ENCODE data around the gene BUB3. TPM values are rescaled to one million over a fixed set of nuclear protein-coding genes. Genes with fewer than 3 reads are reported as not detected.
"Not testable (repeated sequence)": the region's sequence is repeated elsewhere in the genome, so short reads cannot be mapped to it uniquely, and the experiment has no call there.

The BUB3 gene
- total and polyA plus RNA-seq, 3 donors from 2014 or later = 78.7 to 148 (median 96.0) TPM

DNA sequence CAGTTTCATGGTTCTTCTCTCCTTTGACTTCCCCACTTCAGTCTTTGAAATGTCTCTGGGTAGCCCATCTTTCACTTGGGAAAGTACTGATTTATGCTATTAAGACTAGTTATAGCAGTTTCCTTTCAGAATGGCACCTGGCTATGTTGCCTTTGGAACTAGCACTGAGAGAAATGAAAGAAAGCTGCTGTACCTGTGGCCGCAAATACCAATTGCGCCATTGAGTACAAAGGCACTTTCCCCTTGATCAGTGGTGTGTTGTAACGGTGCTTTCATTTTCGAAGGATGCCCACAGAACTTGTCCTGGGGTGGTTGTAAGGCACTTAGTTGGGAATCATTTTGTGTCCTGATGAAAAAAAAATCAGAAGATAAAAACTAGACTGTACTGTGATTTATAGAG, 16.8 kb downstream of the BUB3 start:
- Histone ChIP-seq H3K36me3 (ENCODE audit: low read depth, missing control alignments) (no peaks in the 10 kb centered on the region), H3K4me3 (no peak overlapping the region), H3K9me3 (no peaks in the 10 kb centered on the region), H3K27ac (no peak overlapping the region), H3K4me1 (no peaks in the 10 kb centered on the region), H3K27me3 (no peaks in the 10 kb centered on the region)
- TF ChIP-seq POLR2A (IDR thresholded peaks at IDR 0.05) = no peak
- TF ChIP-seq, protein P1, sequence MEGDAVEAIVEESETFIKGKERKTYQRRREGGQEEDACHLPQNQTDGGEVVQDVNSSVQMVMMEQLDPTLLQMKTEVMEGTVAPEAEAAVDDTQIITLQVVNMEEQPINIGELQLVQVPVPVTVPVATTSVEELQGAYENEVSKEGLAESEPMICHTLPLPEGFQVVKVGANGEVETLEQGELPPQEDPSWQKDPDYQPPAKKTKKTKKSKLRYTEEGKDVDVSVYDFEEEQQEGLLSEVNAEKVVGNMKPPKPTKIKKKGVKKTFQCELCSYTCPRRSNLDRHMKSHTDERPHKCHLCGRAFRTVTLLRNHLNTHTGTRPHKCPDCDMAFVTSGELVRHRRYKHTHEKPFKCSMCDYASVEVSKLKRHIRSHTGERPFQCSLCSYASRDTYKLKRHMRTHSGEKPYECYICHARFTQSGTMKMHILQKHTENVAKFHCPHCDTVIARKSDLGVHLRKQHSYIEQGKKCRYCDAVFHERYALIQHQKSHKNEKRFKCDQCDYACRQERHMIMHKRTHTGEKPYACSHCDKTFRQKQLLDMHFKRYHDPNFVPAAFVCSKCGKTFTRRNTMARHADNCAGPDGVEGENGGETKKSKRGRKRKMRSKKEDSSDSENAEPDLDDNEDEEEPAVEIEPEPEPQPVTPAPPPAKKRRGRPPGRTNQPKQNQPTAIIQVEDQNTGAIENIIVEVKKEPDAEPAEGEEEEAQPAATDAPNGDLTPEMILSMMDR (IDR thresholded peaks at IDR 0.05) = no peak
- intact Hi-C loops (cut with DNase I; ENCODE audit: low total_unique reads) = no loop called here
- no peak for DNase-seq
- WGBS, 2 donors = 96% methylated on average over 4 of the region's 4 CpGs

- H3K27me3 ChIP-seq; DNase-seq; H3K4me3 ChIP-seq; H3K36me3 ChIP-seq (ENCODE audit: low read depth, missing control alignments); H3K4me1 ChIP-seq; H3K9me3 ChIP-seq; intact Hi-C loops (cut with DNase I; ENCODE audit: low total_unique reads); H3K27ac ChIP-seq: not testable (repeated sequence)
- 89 to 92% methylated on average over 10 of the region's 10 CpGs for WGBS, 2 donors
Observed at GRCh38 chr10:123171616-123172015, 17.4 kb downstream of the BUB3 start.

DNA sequence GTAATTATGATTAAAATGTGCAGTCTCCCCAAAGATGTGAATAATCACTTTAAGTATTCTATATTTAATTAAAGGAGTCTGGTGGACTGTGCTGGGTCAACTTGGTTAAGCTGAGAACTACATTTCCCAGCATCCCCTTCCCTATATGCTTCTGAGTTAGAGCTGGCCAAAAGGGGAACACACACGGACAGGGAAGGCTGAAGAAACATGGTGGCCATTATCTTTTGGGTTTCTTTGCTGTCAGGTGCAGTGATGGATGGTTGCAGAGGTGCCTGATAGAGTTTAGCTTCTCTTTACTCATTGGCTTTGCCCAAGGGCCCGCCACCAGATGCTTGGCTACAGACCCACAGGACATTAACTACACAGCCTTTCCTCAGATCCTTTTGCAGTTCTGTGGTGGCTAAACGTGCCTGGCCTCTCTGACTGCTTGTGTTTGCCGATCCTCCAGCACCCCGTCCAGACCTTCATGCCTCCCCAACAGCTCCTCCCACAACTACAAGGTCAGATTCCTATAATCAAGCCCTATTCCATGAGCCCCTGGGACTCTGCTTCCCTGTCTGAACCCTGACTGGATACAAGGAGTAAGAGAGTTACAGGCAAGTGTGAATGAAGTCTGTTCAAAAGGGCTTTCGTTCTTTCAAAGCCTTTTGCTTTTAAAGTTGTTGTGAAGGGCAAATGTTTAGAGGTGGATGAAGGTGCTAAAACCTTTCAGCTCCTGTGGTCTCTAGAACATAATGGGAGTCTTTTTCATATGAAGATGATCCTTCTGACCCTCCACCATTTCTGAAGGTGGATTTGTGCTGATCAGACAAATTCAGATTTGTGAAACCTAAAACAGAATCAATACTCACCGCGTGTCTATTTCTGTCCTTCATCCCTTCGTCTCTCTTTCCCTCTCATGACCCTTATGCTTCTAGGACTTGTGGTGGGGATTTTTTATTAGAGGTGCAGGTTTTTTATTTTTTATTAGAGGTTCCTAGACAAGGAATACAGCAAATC, 21.5 kb downstream of the BUB3 start:
- Histone ChIP-seq H3K4me1 (no peaks in the 10 kb centered on the region), H3K4me3 (no peak overlapping the region), H3K9me3 (no peaks in the 10 kb centered on the region), H3K36me3 (ENCODE audit: low read depth, missing control alignments) (no peaks in the 10 kb centered on the region), H3K27ac (no peak overlapping the region), H3K27me3 (no peaks in the 10 kb centered on the region)
- intact Hi-C loops (cut with DNase I; ENCODE audit: low total_unique reads) = no loop called here
- DNase-seq = no peak
- TF ChIP-seq, protein P1 (IDR thresholded peaks at IDR 0.05) = no peak
- no peak for TF ChIP-seq POLR2A (IDR thresholded peaks at IDR 0.05)
- 71 to 76% methylated on average over 9 of the region's 9 CpGs for WGBS, 2 donors

DNA sequence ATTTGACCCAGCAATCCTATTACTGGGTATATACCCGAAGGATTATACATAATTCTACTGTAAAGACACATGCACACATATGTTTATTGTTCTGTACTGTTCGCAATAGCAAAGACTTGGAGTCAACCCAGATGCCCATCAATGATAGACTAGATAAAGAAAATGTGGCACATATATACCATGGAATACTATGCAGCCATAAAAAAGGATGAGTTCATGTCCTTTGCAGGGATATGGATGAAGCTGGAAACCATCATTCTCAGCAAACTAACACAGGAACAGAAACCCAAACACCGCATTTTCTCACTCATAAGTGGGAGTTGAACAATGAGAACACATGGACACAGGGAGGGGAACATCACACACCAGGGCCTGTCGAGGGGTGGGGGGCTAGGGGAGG, 24.2 kb downstream of the BUB3 start:
- DNase-seq; H3K27me3 ChIP-seq; H3K36me3 ChIP-seq (ENCODE audit: low read depth, missing control alignments); H3K27ac ChIP-seq; H3K4me3 ChIP-seq; H3K4me1 ChIP-seq; intact Hi-C loops (cut with DNase I; ENCODE audit: low total_unique reads); H3K9me3 ChIP-seq: not testable (repeated sequence)
- WGBS, 2 donors = 94 to 96% methylated on average over 4 of the region's 4 CpGs

DNA sequence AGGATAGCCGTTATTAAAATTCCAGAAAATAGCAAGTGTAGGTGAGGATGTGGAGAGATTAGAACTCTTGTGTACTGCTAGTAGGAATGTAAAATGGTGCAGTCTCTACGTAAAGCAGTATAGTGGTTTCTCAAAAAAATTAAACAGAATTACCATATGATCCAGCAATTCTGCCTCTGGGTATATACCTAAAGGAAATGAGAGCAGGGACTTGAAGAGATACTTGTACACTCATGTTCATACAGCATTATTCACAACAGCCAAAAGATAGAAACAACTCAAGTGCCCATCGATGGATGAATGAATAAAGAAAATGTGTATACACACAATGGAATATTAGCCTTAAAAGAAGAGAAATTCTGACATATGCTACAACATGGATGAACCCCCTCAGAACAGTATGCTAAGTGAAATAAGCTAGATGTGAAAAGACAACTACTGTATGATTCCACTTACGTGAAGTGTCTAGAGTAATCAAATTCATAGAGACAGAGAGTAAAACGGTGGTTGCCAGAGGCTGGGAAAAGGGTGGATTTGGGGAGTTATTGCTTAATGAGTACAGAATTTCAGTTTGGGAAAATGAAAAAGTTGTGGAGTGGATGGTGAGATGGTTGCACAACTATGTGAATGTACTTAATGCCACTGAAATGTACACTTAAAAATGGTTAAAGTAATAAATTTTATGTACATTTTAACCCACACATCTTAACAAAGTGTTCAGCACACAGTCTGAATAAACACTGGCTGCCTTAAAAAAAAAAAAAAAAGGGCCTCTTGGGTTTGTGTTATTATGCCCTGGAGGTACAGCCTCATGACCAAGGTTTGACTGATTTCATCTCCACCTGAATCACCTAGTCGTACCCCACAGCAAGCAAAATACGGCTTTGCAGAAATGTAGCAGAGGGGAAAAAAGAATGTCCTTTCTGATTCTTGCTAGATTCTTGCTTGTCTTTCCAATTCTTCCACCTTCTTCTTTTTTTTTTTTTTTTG, 26.2 kb downstream of the BUB3 start:
- WGBS, 2 donors = 91 to 94% methylated on average over 7 of the region's 7 CpGs
- Histone ChIP-seq H3K4me3 (no peak overlapping the region), H3K27me3 (no peaks in the 10 kb centered on the region), H3K4me1 (no peaks in the 10 kb centered on the region), H3K9me3 (no peaks in the 10 kb centered on the region), H3K36me3 (ENCODE audit: low read depth, missing control alignments) (no peaks in the 10 kb centered on the region), H3K27ac (no peak overlapping the region)
- intact Hi-C loops (cut with DNase I; ENCODE audit: low total_unique reads) = no loop called here
- DNase-seq = no peak
- TF ChIP-seq POLR2A (IDR thresholded peaks at IDR 0.05) = no peak

DNA sequence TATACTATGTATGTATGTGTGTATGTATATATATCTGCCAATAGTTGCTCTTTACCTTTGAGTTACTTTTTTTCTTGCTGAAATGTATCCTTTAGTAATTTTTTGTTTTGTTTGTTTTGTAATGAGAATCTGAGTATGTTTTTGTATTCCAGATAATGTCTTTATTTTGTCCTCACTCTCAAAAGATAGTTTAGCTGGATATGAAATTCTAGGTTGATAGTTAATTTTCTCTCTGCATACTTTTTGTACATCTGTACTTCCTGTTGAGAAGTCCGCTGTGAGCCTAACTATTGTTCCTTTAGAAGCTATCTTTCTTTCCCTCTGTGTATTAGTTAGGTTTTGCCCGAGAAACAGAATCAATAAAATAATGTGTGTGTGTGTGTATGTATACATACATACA, 29.5 kb downstream of the BUB3 start:
- TF ChIP-seq POLR2A (IDR thresholded peaks at IDR 0.05) = no peak
- TF ChIP-seq, protein P1 (IDR thresholded peaks at IDR 0.05) = no peak
- no peak overlapping the region for H3K27ac ChIP-seq
- H3K9me3 ChIP-seq = no peaks in the 10 kb centered on the region
- no peak for DNase-seq
- intact Hi-C loops (cut with DNase I; ENCODE audit: low total_unique reads) = no loop called here
- no peaks in the 10 kb centered on the region for H3K36me3 ChIP-seq (ENCODE audit: low read depth, missing control alignments)
- no peaks in the 10 kb centered on the region for H3K4me1 ChIP-seq
- H3K27me3 ChIP-seq = no peaks in the 10 kb centered on the region
- no peak overlapping the region for H3K4me3 ChIP-seq
- WGBS, 2 donors = 93 to 98% methylated on average over 2 of the region's 2 CpGs

All from testis (tissue), 3 donors.